Testis (tissue), 3 donors: ENCODE data around the gene TM4SF18. TPM values are rescaled to one million over a fixed set of nuclear protein-coding genes. Genes with fewer than 3 reads are reported as not detected.

ENCODE experiments used
- DNase-seq: peaks from one replicate; pipeline ENCODE4 v3.0.0-alpha.2; 2019
- H3K27ac ChIP-seq, 2 donors: fragments of 200-600 bp; sonication (generic); one replicate each; pipeline ENCODE4 v1.5.1; 2019
- H3K27me3 ChIP-seq: fragments of 200-600 bp; sonication (generic); one replicate; pipeline ENCODE4 v1.5.1; 2019
- H3K36me3 ChIP-seq: fragments of 200-600 bp; sonication (generic); one replicate; pipeline ENCODE4 v1.5.1; 2017; ENCODE audit warnings: low read depth; ENCODE audit errors: missing control alignments
- H3K4me1 ChIP-seq: fragments of 200-600 bp; sonication (generic); one replicate; pipeline ENCODE4 v1.5.1; 2019
- H3K4me3 ChIP-seq, 2 donors: fragments of 200-600 bp; sonication (generic); one replicate each; pipeline ENCODE4 v1.5.1; 2017 to 2019
- H3K9me3 ChIP-seq: fragments of 200-600 bp; sonication (generic); one replicate; pipeline ENCODE4 v1.5.1; 2017
- CTCF ChIP-seq, 3 experiments: fragments of 450-650 bp in 2 of 3; fragments of 200-600 bp in 1 of 3; sonication (generic) in 1 of 3; IDR thresholded peaks; one replicate each; pipeline ENCODE4 v1.5.1; 2016 to 2019; ENCODE audit warnings: antibody characterized with exemption in 3 of 3, mild to moderate bottlenecking in 2 of 3, moderate library complexity in 1 of 3
- POLR2A ChIP-seq: fragments of 450-650 bp; IDR thresholded peaks from one replicate; pipeline ENCODE4 v1.6.1; 2017; ENCODE audit warnings: antibody characterized with exemption, mild to moderate bottlenecking, moderate library complexity
- WGBS, 2 donors: methylation state at CpG; one replicate each; pipeline ENCODE4 v1.1.5; 2018; 5-methylcytosine and 5-hydroxymethylcytosine counted together
- intact Hi-C: fragments of 100-400 bp; cut with DNase I; formaldehyde crosslinking; loops from one replicate; pipeline ENCODE4 v1.15.1; 2023; ENCODE audit warnings: low total_unique reads
- polyA plus RNA-seq: library from polyadenylated mRNA; stranded (reverse); fragments of 350-450 nt; fragmentation: Illumina TruSeq; extraction: RNeasy Lipid Tissue Mini Kit (QIAGEN cat#74804); gene quantifications from one replicate; pipeline ENCODE4 v1.2.3, GENCODE V29; 2014; ENCODE audit warnings: low read depth, low replicate concordance; ENCODE audit not compliant: insufficient read depth
- total RNA-seq, 2 donors: library from RNA; depleted of rRNA; stranded (reverse); fragments of >200 nt; gene quantifications; one replicate each; pipeline ENCODE4 v1.2.3, GENCODE V29; 2016

Gene TM4SF18
- total and polyA plus RNA-seq, 3 donors from 2014 or later, result 1.2 to 4.2 (median 3.1) TPM

GRCh38 chr3:149288655-149289054 lies 44.8 kb downstream of the TM4SF18 start:
- Histone ChIP-seq H3K4me3 (no peak overlapping the region), H3K4me1 (no peaks in the 10 kb centered on the region), H3K36me3 (no peaks in the 10 kb centered on the region), H3K27me3 (no peaks in the 10 kb centered on the region), H3K9me3 (no peaks in the 10 kb centered on the region), H3K27ac (no peak overlapping the region)
- WGBS, 2 donors, result 86 to 91% methylated on average over 5 of the region's 5 CpGs
- intact Hi-C loops, result no loop called here
- DNase-seq, result no peak
- TF ChIP-seq CTCF (IDR thresholded peaks at IDR 0.05), result no peak
- no peak for TF ChIP-seq POLR2A

GRCh38 chr3:149284034-149284433 lies 49.4 kb downstream of the TM4SF18 start:
- DNase-seq, result peak; percentile 18
- peak overlapping the region; percentile 31 to 46 for H3K4me3 ChIP-seq
- no peak for TF ChIP-seq POLR2A
- no peak for TF ChIP-seq CTCF (IDR thresholded peaks at IDR 0.05)
- H3K4me1 ChIP-seq, result no peaks in the 10 kb centered on the region
- WGBS, 2 donors, result 45 to 81% methylated on average over 4 to 10 of the region's 23 CpGs
- H3K27me3 ChIP-seq, result no peaks in the 10 kb centered on the region
- H3K9me3 ChIP-seq, result no peaks in the 10 kb centered on the region
- no peaks in the 10 kb centered on the region for H3K36me3 ChIP-seq
- intact Hi-C loops, result no loop called here
- no peak overlapping the region for H3K27ac ChIP-seq

GRCh38 chr3:149283401-149283800 lies 50.0 kb downstream of the TM4SF18 start:
- Histone ChIP-seq H3K9me3 (no peaks in the 10 kb centered on the region), H3K27me3 (no peaks in the 10 kb centered on the region), H3K36me3 (no peaks in the 10 kb centered on the region), H3K27ac (no peak overlapping the region), H3K4me3 (peak overlapping the region in 1 of 2 donors; percentile 46), H3K4me1 (no peaks in the 10 kb centered on the region)
- TF ChIP-seq CTCF (IDR thresholded peaks at IDR 0.05) (no peak), POLR2A (no peak)
- 62 to 74% methylated on average over 5 of the region's 5 CpGs for WGBS, 2 donors
- no peak for DNase-seq
- intact Hi-C loops, result no loop called here

GRCh38 chr3:149282836-149283235 lies 50.6 kb downstream of the TM4SF18 start:
- Histone ChIP-seq H3K27ac (no peak overlapping the region), H3K9me3 (no peaks in the 10 kb centered on the region), H3K4me1 (no peaks in the 10 kb centered on the region), H3K36me3 (no peaks in the 10 kb centered on the region), H3K27me3 (no peaks in the 10 kb centered on the region), H3K4me3 (no peak overlapping the region)
- TF ChIP-seq POLR2A, result no peak
- no peak for TF ChIP-seq CTCF (IDR thresholded peaks at IDR 0.05)
- intact Hi-C loops, result no loop called here
- DNase-seq, result no peak

GRCh38 chr3:149282322-149282721 lies 51.1 kb downstream of the TM4SF18 start:
- Histone ChIP-seq H3K4me3 (no peak overlapping the region), H3K27me3 (no peaks in the 10 kb centered on the region), H3K4me1 (no peaks in the 10 kb centered on the region), H3K9me3 (no peaks in the 10 kb centered on the region), H3K27ac (no peak overlapping the region), H3K36me3 (no peaks in the 10 kb centered on the region)
- TF ChIP-seq CTCF (IDR thresholded peaks at IDR 0.05), result no peak
- 92 to 100% methylated on average over 1 of the region's 1 CpG for WGBS, 2 donors
- intact Hi-C loops, result no loop called here
- DNase-seq, result no peak
